IMR-90 (cell line): Measurements from ENCODE around the gene KRT71. TPM values are rescaled to one million over a fixed set of nuclear protein-coding genes. Genes with fewer than 3 reads are reported as not detected.

Experiments
- ATAC-seq: fragments of 200-7000 bp; cut with Tn5 transposase; 2 replicates; pipeline ENCODE4 v1.9.1; 2020; ENCODE audit warnings: low read depth, mild to moderate bottlenecking, moderate library complexity
- BruUV-seq: library from RNA; stranded (reverse); fragments of 400-500 nt; replicated peaks from 2 replicates; lab custom pipeline; 2021; lab: Mats Ljungman, UMichigan
- CTCF ChIA-PET: fragments of 300-600 bp; formaldehyde crosslinking; extraction: SDS; loops from one replicate; lab custom pipeline; 2021; ENCODE audit warnings: antibody characterized with exemption; lab: Yijun Ruan, JAX
- POLR2A ChIA-PET: fragments of 300-600 bp; sonication (Branson Sonifier 250); formaldehyde crosslinking; loops from one replicate; lab custom pipeline; 2022; ENCODE audit warnings: antibody characterized with exemption; ENCODE audit not compliant: unreplicated experiment; lab: Charles Lee
- DNase-seq: peaks from one replicate; pipeline ENCODE4 v3.0.0; 2013
- H2AFZ ChIP-seq: replicated peaks from 2 replicates; pipeline ENCODE3; 2013; ENCODE audit warnings: low read length, mild to moderate bottlenecking; ENCODE audit not compliant: poor library complexity
- H2AK5ac ChIP-seq: 2 replicates; pipeline ENCODE4 v1.6.1; 2013; ENCODE audit warnings: low read depth, low read length, inconsistent platforms
- H2AK9ac ChIP-seq: replicated peaks from 2 replicates; pipeline ENCODE3; 2013; ENCODE audit warnings: mild to moderate bottlenecking, low read depth, low read length, moderate library complexity; ENCODE audit not compliant: poor library complexity
- H2BK120ac ChIP-seq: 2 replicates; pipeline ENCODE4 v1.6.1; 2013; ENCODE audit warnings: low read depth, low read length, inconsistent platforms
- H2BK15ac ChIP-seq: 3 replicates; pipeline ENCODE4 v1.6.1; 2013; ENCODE audit warnings: low read depth, low read length, inconsistent platforms
- H2BK20ac ChIP-seq: 2 replicates; pipeline ENCODE4 v1.6.1; 2013; ENCODE audit warnings: low read depth, mild to moderate bottlenecking, inconsistent platforms, low read length, moderate library complexity
- H2BK5ac ChIP-seq: 2 replicates; pipeline ENCODE4 v1.6.1; 2013; ENCODE audit warnings: mild to moderate bottlenecking, low read depth, low read length, inconsistent platforms; ENCODE audit not compliant: poor library complexity, severe bottlenecking
- H3K14ac ChIP-seq: replicated peaks from 2 replicates; pipeline ENCODE4 v1.6.1; 2013; ENCODE audit warnings: low read depth, low read length, inconsistent platforms
- H3K18ac ChIP-seq: 2 replicates; pipeline ENCODE4 v1.6.1; 2013; ENCODE audit warnings: low read depth, low read length, control low read depth
- H3K23ac ChIP-seq: 2 replicates; pipeline ENCODE4 v1.6.1; 2013; ENCODE audit warnings: low read depth, low read length, inconsistent platforms
- H3K27ac ChIP-seq: 2 replicates; pipeline ENCODE4 v1.5.1; 2013; ENCODE audit warnings: mild to moderate bottlenecking, control low read depth, low read length; ENCODE audit not compliant: insufficient read depth
- H3K27me3 ChIP-seq: 2 replicates; pipeline ENCODE4 v1.6.1; 2013; ENCODE audit warnings: low read length; ENCODE audit not compliant: control insufficient read depth, insufficient read depth
- H3K36me3 ChIP-seq: 2 replicates; pipeline ENCODE4 v1.6.1; 2013; ENCODE audit warnings: low read length, mixed read lengths; ENCODE audit not compliant: control insufficient read depth, insufficient read depth
- H3K4ac ChIP-seq: 2 replicates; pipeline ENCODE4 v1.6.1; 2013; ENCODE audit warnings: low read depth, low read length, inconsistent platforms
- H3K4me1 ChIP-seq: 2 replicates; pipeline ENCODE4 v1.6.1; 2013; ENCODE audit warnings: low read length, mixed read lengths; ENCODE audit not compliant: control insufficient read depth, insufficient read depth
- H3K4me2 ChIP-seq: 2 replicates; pipeline ENCODE4 v1.6.1; 2013; ENCODE audit warnings: low read depth, mild to moderate bottlenecking, control low read depth, low read length, moderate library complexity
- H3K4me3 ChIP-seq: 2 replicates; pipeline ENCODE4 v1.5.1; 2013; ENCODE audit warnings: low read depth, mild to moderate bottlenecking, control low read depth, low read length, moderate library complexity; ENCODE audit not compliant: insufficient read depth
- H3K56ac ChIP-seq: 2 replicates; pipeline ENCODE4 v1.6.1; 2013; ENCODE audit warnings: low read length, inconsistent platforms; ENCODE audit not compliant: insufficient read depth; ENCODE audit errors: extremely low read depth
- H3K79me1 ChIP-seq, 2 experiments: 2 replicates each; pipeline ENCODE4 v1.6.1; 2013; ENCODE audit warnings: low read length in 2 of 2, inconsistent platforms in 1 of 2, low read depth in 1 of 2
- H3K9ac ChIP-seq: 2 replicates; pipeline ENCODE4 v1.6.1; 2013; ENCODE audit warnings: low read depth, low read length, control low read depth
- H3K9me1 ChIP-seq: 2 replicates; pipeline ENCODE4 v1.6.1; 2013; ENCODE audit warnings: low read length, inconsistent platforms; ENCODE audit not compliant: insufficient read depth
- H3K9me3 ChIP-seq: 2 replicates; pipeline ENCODE4 v1.6.1; 2013; ENCODE audit warnings: low read length; ENCODE audit not compliant: control insufficient read depth, insufficient read depth
- H4K20me1 ChIP-seq: 2 replicates; pipeline ENCODE4 v1.6.1; 2013; ENCODE audit warnings: low read length, inconsistent platforms; ENCODE audit not compliant: insufficient read depth
- H4K5ac ChIP-seq: 2 replicates; pipeline ENCODE4 v1.6.1; 2013; ENCODE audit warnings: mild to moderate bottlenecking, low read depth, low read length, control low read depth
- H4K8ac ChIP-seq, 2 experiments: 2 replicates each; pipeline ENCODE4 v1.6.1; 2013; ENCODE audit warnings: low read depth in 2 of 2, low read length in 2 of 2, control low read depth in 1 of 2, inconsistent platforms in 1 of 2
- H4K91ac ChIP-seq: 2 replicates; pipeline ENCODE4 v1.6.1; 2013; ENCODE audit warnings: low read depth, low read length, inconsistent platforms; ENCODE audit not compliant: insufficient read depth
- BHLHE40 ChIP-seq: fragments of 150-350 bp; IDR thresholded peaks from 2 replicates; pipeline ENCODE4 v1.6.1; 2016; ENCODE audit warnings: mild to moderate bottlenecking, low read depth, low read length
- CEBPB ChIP-seq: IDR thresholded peaks from 2 replicates; pipeline ENCODE4 v1.6.1; 2012; ENCODE audit warnings: low read depth, low read length, improper control_type of control experiment
- CHD1 ChIP-seq: IDR thresholded peaks from 2 replicates; pipeline ENCODE4 v1.6.1; 2012; ENCODE audit warnings: low read depth, low read length, improper control_type of control experiment
- ELK1 ChIP-seq: fragments of 150-350 bp; IDR thresholded peaks from 2 replicates; pipeline ENCODE4 v1.6.1; 2016; ENCODE audit warnings: low read depth, mild to moderate bottlenecking, low read length, moderate library complexity, borderline replicate concordance
- FOS ChIP-seq: fragments of 150-350 bp; IDR thresholded peaks from 2 replicates; pipeline ENCODE4 v1.6.1; 2016; ENCODE audit warnings: low read depth, low read length
- MAFK ChIP-seq: IDR thresholded peaks from 2 replicates; pipeline ENCODE4 v1.6.1; 2012; ENCODE audit warnings: low read depth, low read length, improper control_type of control experiment
- MAZ ChIP-seq: IDR thresholded peaks from 2 replicates; pipeline ENCODE4 v1.6.1; 2012; ENCODE audit warnings: low read depth, mild to moderate bottlenecking, low read length, improper control_type of control experiment, moderate library complexity, borderline replicate concordance
- MXI1 ChIP-seq: IDR thresholded peaks from 2 replicates; pipeline ENCODE4 v1.6.1; 2012; ENCODE audit warnings: low read depth, mild to moderate bottlenecking, low read length, moderate library complexity, borderline replicate concordance
- NFE2L2 ChIP-seq: fragments of 150-350 bp; IDR thresholded peaks from 2 replicates; pipeline ENCODE4 v1.6.1; 2016; ENCODE audit warnings: low read depth, mild to moderate bottlenecking, low read length
- POLR2A ChIP-seq: IDR thresholded peaks from 2 replicates; pipeline ENCODE4 v1.6.1; 2012; ENCODE audit warnings: mild to moderate bottlenecking, low read depth, low read length
- RAD21 ChIP-seq: IDR thresholded peaks from 2 replicates; pipeline ENCODE4 v1.6.1; 2012; ENCODE audit warnings: low read length, improper control_type of control experiment
- RCOR1 ChIP-seq: IDR thresholded peaks from 2 replicates; pipeline ENCODE4 v1.6.1; 2012; ENCODE audit warnings: mild to moderate bottlenecking, low read length, improper control_type of control experiment; ENCODE audit not compliant: insufficient replicate concordance
- RFX5 ChIP-seq: IDR thresholded peaks from 2 replicates; pipeline ENCODE4 v1.8.0; 2012; ENCODE audit warnings: low read depth, mild to moderate bottlenecking, low read length, moderate library complexity
- SMC3 ChIP-seq: fragments of 150-350 bp; IDR thresholded peaks from 2 replicates; pipeline ENCODE4 v1.6.1; 2016; ENCODE audit warnings: low read depth, mild to moderate bottlenecking, antibody characterized with exemption, low read length, moderate library complexity
- WGBS, 2 experiments: methylation state at CpG; one replicate each; pipeline versions ENCODE4 v1.1.5 to v1.1.7; 2013; ENCODE audit warnings: missing lambda C conversion rate in 2 of 2; ENCODE audit not compliant: insufficient read length in 1 of 2; ENCODE audit errors: extremely low coverage in 2 of 2; 5-methylcytosine and 5-hydroxymethylcytosine counted together
- dilution Hi-C: fragments of 300-500 bp; cut with HindIII; formaldehyde crosslinking; loops from one replicate; pipeline ENCODE4 v1.14.3; 2018; ENCODE audit warnings: low sequenced_read_pairs; ENCODE audit not compliant: unreplicated experiment
- in situ Hi-C: fragments of 300-500 bp; cut with MboI; formaldehyde crosslinking; loops from 3 replicates; pipeline ENCODE4 v1.14.3; 2019; ENCODE audit warnings: low sequenced_read_pairs, inconsistent platforms, mixed read lengths
- intact Hi-C: fragments of 100-400 bp; cut with micrococcal nuclease; formaldehyde crosslinking; loops from 2 replicates; pipeline ENCODE4 v1.10.0; 2022
- polyA plus RNA-seq, 3 experiments: library from polyadenylated mRNA; depleted of rRNA; stranded (reverse); fragments of >200 nt; gene quantifications; 2 replicates each; pipeline ENCODE4 v1.2.3, GENCODE V29; 2012; ENCODE audit warnings: low replicate concordance in 1 of 3
- total RNA-seq: library from RNA; depleted of rRNA; stranded (reverse); fragments of >200 nt; gene quantifications from 2 replicates; pipeline ENCODE4 v1.2.3, GENCODE V29; 2012
- TF ChIP-seq, protein P1 (sequence below): fragments of 150-350 bp; IDR thresholded peaks from 2 replicates; pipeline ENCODE4 v1.6.1; 2017; ENCODE audit warnings: mild to moderate bottlenecking, antibody characterized with exemption, low read length, low read depth
- TF ChIP-seq, protein P2 (sequence below): conservative IDR thresholded peaks from 2 replicates; pipeline ENCODE4 v1.5.1; 2012; ENCODE audit warnings: mild to moderate bottlenecking, low read depth, low read length, improper control_type of control experiment

KRT71 gene
- total and polyA plus RNA-seq, 2 of the 4 experiments (the other 2 are of a cell fraction), result not detected

DNA sequence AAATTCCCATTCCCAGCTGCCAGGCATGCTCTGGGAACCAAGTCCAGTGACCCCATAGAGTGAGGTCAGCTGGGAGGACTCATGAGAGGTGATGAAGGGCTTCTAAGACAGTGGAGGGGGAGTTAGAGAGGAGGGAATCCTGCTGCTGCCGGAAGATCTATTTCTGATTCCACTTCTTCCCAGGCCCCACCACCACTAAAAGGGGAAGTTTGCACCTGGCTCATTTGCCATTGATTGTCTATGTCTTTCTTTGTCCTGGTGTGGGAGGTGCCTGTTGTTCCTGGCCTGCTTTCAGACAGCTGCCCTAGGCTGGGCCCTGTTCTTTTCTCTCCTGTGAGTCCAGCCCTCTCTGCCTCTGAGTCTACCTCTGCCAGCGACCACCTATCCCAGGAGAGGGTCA is 56.9 kb downstream of the KRT71 start:
- CTCF ChIA-PET, result no interaction called here
- dilution Hi-C loops, result no loop called here
- no TSS peak for BruUV-seq

More for the DNA sequence above, 56.9 kb downstream of the KRT71 start:
- Histone ChIP-seq H3K9me3 (no peaks in the 10 kb centered on the region), H3K27me3 (peaks cover 11% of the 10 kb centered on the region), H4K91ac (no peak overlapping the region), H2BK120ac (no peak overlapping the region), H2AK9ac (no peak overlapping the region), H3K4ac (no peak overlapping the region), H3K79me1 (no peaks in the 10 kb centered on the region), H3K9ac (no peak overlapping the region), H3K4me3 (no peak overlapping the region), H4K20me1 (no peaks in the 10 kb centered on the region), H3K4me2 (no peak overlapping the region), H2AK5ac (no peak overlapping the region), H3K18ac (no peak overlapping the region), H3K23ac (no peak overlapping the region), H2AFZ (no peak overlapping the region), H3K14ac (no peak overlapping the region), H3K36me3 (no peaks in the 10 kb centered on the region), H2BK20ac (no peak overlapping the region), H2BK15ac (no peak overlapping the region), H4K8ac (no peak overlapping the region), H3K9me1 (no peaks in the 10 kb centered on the region), H3K27ac (no peak overlapping the region), H2BK5ac (no peak overlapping the region), H4K5ac (no peak overlapping the region), H3K4me1 (no peaks in the 10 kb centered on the region), H3K56ac (no peak overlapping the region)
- ATAC-seq (no peak), DNase-seq (no peak)
- in situ Hi-C loops, result no loop called here
- POLR2A ChIA-PET, result no interaction called here
- no peak for TF ChIP-seq BHLHE40
- TF ChIP-seq, protein P1, sequence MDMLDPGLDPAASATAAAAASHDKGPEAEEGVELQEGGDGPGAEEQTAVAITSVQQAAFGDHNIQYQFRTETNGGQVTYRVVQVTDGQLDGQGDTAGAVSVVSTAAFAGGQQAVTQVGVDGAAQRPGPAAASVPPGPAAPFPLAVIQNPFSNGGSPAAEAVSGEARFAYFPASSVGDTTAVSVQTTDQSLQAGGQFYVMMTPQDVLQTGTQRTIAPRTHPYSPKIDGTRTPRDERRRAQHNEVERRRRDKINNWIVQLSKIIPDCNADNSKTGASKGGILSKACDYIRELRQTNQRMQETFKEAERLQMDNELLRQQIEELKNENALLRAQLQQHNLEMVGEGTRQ, result no peak
- no peak for TF ChIP-seq ELK1
- TF ChIP-seq, protein P2, sequence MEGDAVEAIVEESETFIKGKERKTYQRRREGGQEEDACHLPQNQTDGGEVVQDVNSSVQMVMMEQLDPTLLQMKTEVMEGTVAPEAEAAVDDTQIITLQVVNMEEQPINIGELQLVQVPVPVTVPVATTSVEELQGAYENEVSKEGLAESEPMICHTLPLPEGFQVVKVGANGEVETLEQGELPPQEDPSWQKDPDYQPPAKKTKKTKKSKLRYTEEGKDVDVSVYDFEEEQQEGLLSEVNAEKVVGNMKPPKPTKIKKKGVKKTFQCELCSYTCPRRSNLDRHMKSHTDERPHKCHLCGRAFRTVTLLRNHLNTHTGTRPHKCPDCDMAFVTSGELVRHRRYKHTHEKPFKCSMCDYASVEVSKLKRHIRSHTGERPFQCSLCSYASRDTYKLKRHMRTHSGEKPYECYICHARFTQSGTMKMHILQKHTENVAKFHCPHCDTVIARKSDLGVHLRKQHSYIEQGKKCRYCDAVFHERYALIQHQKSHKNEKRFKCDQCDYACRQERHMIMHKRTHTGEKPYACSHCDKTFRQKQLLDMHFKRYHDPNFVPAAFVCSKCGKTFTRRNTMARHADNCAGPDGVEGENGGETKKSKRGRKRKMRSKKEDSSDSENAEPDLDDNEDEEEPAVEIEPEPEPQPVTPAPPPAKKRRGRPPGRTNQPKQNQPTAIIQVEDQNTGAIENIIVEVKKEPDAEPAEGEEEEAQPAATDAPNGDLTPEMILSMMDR, result no peak
- TF ChIP-seq POLR2A, result no peak
- no peak for TF ChIP-seq SMC3
- no peak for TF ChIP-seq MAZ
- no peak for TF ChIP-seq CEBPB
- TF ChIP-seq RCOR1, result no peak
- no peak for TF ChIP-seq RAD21
- no peak for TF ChIP-seq MAFK
- TF ChIP-seq FOS, result no peak
- no peak for TF ChIP-seq CHD1
- TF ChIP-seq RFX5, result no peak
- no peak for TF ChIP-seq MXI1
- no peak for TF ChIP-seq NFE2L2
- no CpG with 5 or more reads among the region's 2 CpGs for WGBS, 2 experiments
- intact Hi-C loops, result no loop called here
